Measurements from ENCODE around the gene CNTNAP5.

Gene CNTNAP5

DNA sequence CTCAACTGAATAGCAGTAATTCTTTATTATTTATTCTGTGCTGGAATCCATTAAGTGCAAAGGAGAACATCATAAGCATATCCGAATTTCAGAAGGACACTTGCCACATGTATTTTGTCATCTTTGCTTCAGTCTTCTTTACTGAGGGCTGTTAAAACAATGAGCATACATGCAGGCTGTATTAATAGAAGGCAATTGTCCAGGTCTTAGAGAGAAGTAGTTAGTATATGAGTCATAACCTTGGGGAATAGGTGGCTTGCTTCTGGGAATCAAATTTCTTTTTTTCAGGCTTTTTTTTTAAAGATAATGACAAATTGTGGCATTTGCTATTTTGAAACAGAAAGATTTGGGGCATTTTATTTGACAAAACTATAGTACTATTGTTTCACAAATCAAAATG is 773.5 kb downstream of the CNTNAP5 start:
- H3K4me1 Mint-ChIP-seq (ENCODE audit: low read depth), result no peaks in the 10 kb centered on the region
- no peaks in the 10 kb centered on the region for H3K27me3 Mint-ChIP-seq (ENCODE audit: low read depth)
- no peak overlapping the region for H3K4me3 Mint-ChIP-seq
- no peak for DNase-seq (ENCODE audit: low spot score)
- H3K27ac Mint-ChIP-seq, result no peak overlapping the region
- no peaks in the 10 kb centered on the region for H3K36me3 Mint-ChIP-seq (ENCODE audit: low read depth)
- no peaks in the 10 kb centered on the region for H3K9me3 Mint-ChIP-seq

DNA sequence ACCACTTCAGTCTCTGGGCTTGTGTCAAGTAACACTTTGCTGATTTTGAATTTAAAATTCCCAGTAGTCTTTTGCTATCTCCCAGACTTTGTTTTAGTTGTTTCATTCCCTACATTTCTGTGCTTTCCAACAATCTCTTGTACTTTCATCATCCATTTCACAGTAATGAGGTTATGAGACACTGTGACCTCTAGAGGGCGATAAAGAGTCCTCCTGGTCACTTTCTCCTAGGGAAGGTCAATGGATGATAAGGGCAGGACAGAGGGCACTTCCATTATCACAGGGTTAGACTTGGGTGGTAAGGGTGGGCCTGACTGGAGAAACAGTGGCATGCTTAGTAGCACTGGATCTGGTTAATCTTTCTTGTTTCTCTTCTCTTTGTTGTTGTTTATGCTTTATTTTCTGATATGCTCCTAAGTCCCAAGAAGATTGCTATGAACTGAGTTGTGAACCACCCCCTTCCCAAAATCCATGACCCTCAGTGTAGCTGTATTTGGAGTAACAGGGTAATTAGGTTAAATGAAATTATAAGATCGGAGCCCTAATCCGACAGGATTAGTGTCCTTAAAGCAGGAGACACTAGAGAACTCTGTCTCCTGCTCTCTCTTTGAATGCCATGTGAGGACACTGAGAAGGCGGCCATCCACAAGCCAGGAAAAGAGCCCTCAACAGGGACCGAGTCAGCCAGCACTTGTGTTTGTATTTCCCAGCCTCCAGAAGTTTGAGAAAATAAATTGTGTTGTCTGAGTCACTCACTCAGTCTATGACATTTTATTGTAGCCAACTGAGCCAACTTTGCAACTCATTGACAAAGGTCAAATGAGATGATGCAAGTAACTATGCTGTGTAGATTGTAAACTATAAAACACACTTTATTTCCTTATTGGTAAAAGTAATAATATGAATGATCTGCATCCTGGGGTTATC is 779.2 kb downstream of the CNTNAP5 start:
- no peak for DNase-seq (ENCODE audit: low spot score)

GRCh38 chr2:124805060-124805459 is 780.0 kb downstream of the CNTNAP5 start:
- Mint-ChIP-seq H3K36me3 (ENCODE audit: low read depth) (no peaks in the 10 kb centered on the region), H3K27me3 (ENCODE audit: low read depth) (no peaks in the 10 kb centered on the region), H3K4me1 (ENCODE audit: low read depth) (no peaks in the 10 kb centered on the region), H3K27ac (no peak overlapping the region), H3K4me3 (no peak overlapping the region), H3K9me3 (no peaks in the 10 kb centered on the region)
- no peak for DNase-seq (ENCODE audit: low spot score)

More for the DNA sequence above, 779.2 kb downstream of the CNTNAP5 start:
- Mint-ChIP-seq H3K4me3 (no peak overlapping the region), H3K9me3 (no peaks in the 10 kb centered on the region), H3K27me3 (ENCODE audit: low read depth) (no peaks in the 10 kb centered on the region), H3K4me1 (ENCODE audit: low read depth) (no peaks in the 10 kb centered on the region), H3K36me3 (ENCODE audit: low read depth) (no peaks in the 10 kb centered on the region), H3K27ac (no peak overlapping the region)

- H3K4me1 Mint-ChIP-seq (ENCODE audit: low read depth), result no peaks in the 10 kb centered on the region
- DNase-seq (ENCODE audit: low spot score), result no peak
- no peaks in the 10 kb centered on the region for H3K27me3 Mint-ChIP-seq (ENCODE audit: low read depth)
- no peaks in the 10 kb centered on the region for H3K36me3 Mint-ChIP-seq (ENCODE audit: low read depth)
- no peak overlapping the region for H3K4me3 Mint-ChIP-seq
- no peak overlapping the region for H3K27ac Mint-ChIP-seq
- peaks cover 4% of the 10 kb centered on the region for H3K9me3 Mint-ChIP-seq
Observed at GRCh38 chr2:124810132-124810531, 785.0 kb downstream of the CNTNAP5 start.

DNA sequence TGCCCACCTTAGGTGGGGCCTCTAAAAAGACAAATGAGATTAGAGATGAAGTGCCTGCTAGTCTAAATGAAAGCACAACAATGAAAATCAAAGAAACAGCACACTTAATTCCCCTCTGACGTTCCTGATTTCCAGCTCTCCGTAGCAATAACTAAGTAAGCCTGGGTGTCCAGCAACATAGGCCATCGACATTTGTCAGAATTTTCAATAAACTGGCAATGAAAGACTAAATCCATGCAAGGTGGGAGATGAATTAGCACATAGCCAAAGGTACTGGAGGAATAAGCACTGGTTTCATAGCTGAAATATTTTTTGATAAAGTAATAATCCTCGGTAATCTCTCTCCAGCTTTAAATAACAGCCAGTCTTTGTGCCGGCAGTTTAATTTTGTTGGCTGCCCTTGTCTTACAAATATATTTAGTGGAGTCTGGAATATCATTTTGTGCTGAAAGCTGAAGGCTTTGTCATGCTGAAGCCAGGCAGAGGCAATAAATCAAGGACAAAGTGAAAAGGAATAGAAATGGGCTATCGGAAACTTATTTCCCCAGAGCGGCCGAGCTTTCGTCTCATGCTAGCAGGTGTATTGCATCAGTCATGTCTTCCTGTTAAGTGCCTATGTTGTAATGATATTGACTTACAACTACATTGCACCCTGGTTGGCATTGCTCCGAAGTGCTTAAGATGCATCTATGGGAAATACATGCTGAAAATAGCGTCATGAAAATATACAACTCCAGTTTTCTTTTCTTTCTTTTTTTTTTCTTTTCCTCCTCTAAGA is 790.1 kb downstream of the CNTNAP5 start:
- no peaks in the 10 kb centered on the region for H3K4me1 Mint-ChIP-seq (ENCODE audit: low read depth)
- H3K27me3 Mint-ChIP-seq (ENCODE audit: low read depth), result no peaks in the 10 kb centered on the region
- H3K4me3 Mint-ChIP-seq, result no peak overlapping the region
- DNase-seq (ENCODE audit: low spot score), result no peak
- H3K36me3 Mint-ChIP-seq (ENCODE audit: low read depth), result no peaks in the 10 kb centered on the region
- H3K27ac Mint-ChIP-seq, result no peak overlapping the region
- H3K9me3 Mint-ChIP-seq, result peaks cover 9% of the 10 kb centered on the region

DNA sequence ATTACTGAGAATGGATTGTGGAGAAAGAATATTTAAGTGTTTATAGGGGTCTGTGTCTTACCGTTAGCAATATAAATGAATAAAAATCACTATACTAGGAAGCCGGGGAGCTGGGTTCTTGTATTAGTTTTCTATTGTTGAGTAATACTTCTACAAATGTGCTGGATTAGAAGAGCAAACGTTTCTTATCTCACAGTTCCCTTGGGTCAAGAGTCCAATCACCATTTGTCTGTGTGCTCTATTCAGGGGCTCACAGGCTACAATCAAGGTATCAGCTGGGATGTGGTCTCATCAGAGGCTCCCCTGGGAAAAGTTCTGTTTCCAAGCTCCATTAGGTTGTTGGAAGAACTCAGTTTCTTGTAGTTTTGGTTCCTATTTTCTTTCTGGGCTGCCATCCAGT is 790.9 kb downstream of the CNTNAP5 start:
- no peak overlapping the region for H3K27ac Mint-ChIP-seq
- H3K27me3 Mint-ChIP-seq (ENCODE audit: low read depth), result no peaks in the 10 kb centered on the region
- peaks cover 9% of the 10 kb centered on the region for H3K9me3 Mint-ChIP-seq
- no peaks in the 10 kb centered on the region for H3K36me3 Mint-ChIP-seq (ENCODE audit: low read depth)
- DNase-seq (ENCODE audit: low spot score), result no peak
- no peaks in the 10 kb centered on the region for H3K4me1 Mint-ChIP-seq (ENCODE audit: low read depth)
- H3K4me3 Mint-ChIP-seq, result no peak overlapping the region

- Mint-ChIP-seq H3K9me3 (peaks cover 17% of the 10 kb centered on the region), H3K4me3 (no peak overlapping the region), H3K4me1 (ENCODE audit: low read depth) (no peaks in the 10 kb centered on the region), H3K27me3 (ENCODE audit: low read depth) (no peaks in the 10 kb centered on the region), H3K36me3 (ENCODE audit: low read depth) (no peaks in the 10 kb centered on the region), H3K27ac (no peak overlapping the region)
- DNase-seq (ENCODE audit: low spot score), result no peak
Observed at GRCh38 chr2:124822516-124822915, 797.4 kb downstream of the CNTNAP5 start.

DNA sequence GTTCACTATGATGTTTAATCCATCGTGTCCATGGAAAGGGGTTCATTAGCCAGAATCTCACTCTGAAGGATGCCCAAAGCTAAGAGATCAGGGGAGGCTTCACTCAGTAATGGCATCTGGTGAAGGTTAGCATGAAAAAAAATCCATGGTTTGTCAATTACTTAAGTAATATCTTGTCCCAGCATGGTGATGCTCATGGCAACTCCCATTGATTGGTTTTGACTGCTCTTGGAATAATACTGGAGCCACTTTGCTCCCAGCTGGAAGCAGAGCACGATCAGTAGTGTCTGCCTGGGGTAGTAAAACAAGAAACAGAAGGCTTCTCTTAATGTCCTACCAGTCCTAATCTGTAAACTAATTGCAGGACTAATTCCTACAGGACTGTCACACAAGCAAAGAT is 799.4 kb downstream of the CNTNAP5 start:
- Mint-ChIP-seq H3K9me3 (peaks cover 17% of the 10 kb centered on the region), H3K4me3 (no peak overlapping the region), H3K4me1 (ENCODE audit: low read depth) (no peaks in the 10 kb centered on the region), H3K36me3 (ENCODE audit: low read depth) (no peaks in the 10 kb centered on the region), H3K27me3 (ENCODE audit: low read depth) (no peaks in the 10 kb centered on the region), H3K27ac (no peak overlapping the region)
- no peak for DNase-seq (ENCODE audit: low spot score)

GRCh38 chr2:124832521-124832920 is 807.4 kb downstream of the CNTNAP5 start:
- Mint-ChIP-seq H3K27me3 (ENCODE audit: low read depth) (no peaks in the 10 kb centered on the region), H3K9me3 (peaks cover 13% of the 10 kb centered on the region), H3K36me3 (ENCODE audit: low read depth) (no peaks in the 10 kb centered on the region), H3K4me3 (no peak overlapping the region), H3K27ac (no peak overlapping the region), H3K4me1 (ENCODE audit: low read depth) (no peaks in the 10 kb centered on the region)
- no peak for DNase-seq (ENCODE audit: low spot score)

DNA sequence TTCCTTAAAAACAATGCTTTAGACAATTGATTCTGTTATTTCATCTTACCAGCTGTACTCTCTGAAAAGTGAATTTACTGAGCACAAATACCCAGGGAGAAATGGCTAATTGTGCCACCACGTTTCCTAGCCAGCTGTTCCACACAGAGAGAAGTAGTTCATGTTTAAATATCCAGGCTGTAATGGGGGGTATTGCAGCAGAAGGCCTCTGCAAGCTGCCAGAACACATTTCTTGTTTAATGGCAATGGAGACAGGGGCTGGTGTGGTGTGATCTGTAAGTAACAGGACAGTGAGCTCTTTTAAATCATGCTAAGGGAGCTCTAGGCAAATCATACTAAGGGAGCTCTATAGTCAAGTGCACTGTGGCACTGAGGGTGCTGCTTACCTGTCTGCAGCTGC is 809.2 kb downstream of the CNTNAP5 start:
- no peaks in the 10 kb centered on the region for H3K27me3 Mint-ChIP-seq (ENCODE audit: low read depth)
- H3K4me1 Mint-ChIP-seq (ENCODE audit: low read depth), result no peaks in the 10 kb centered on the region
- DNase-seq (ENCODE audit: low spot score), result no peak
- H3K36me3 Mint-ChIP-seq (ENCODE audit: low read depth), result no peaks in the 10 kb centered on the region
- H3K9me3 Mint-ChIP-seq, result peaks cover 9% of the 10 kb centered on the region
- H3K4me3 Mint-ChIP-seq, result no peak overlapping the region
- no peak overlapping the region for H3K27ac Mint-ChIP-seq

- no peaks in the 10 kb centered on the region for H3K27me3 Mint-ChIP-seq (ENCODE audit: low read depth)
- H3K27ac Mint-ChIP-seq, result no peak overlapping the region
- no peaks in the 10 kb centered on the region for H3K4me1 Mint-ChIP-seq (ENCODE audit: low read depth)
- H3K9me3 Mint-ChIP-seq, result peaks cover 17% of the 10 kb centered on the region
- H3K36me3 Mint-ChIP-seq (ENCODE audit: low read depth), result no peaks in the 10 kb centered on the region
- no peak for DNase-seq (ENCODE audit: low spot score)
- no peak overlapping the region for H3K4me3 Mint-ChIP-seq
Observed at GRCh38 chr2:124835331-124835730, 810.2 kb downstream of the CNTNAP5 start.

GRCh38 chr2:124836416-124836815 is 811.3 kb downstream of the CNTNAP5 start:
- no peaks in the 10 kb centered on the region for H3K36me3 Mint-ChIP-seq (ENCODE audit: low read depth)
- H3K9me3 Mint-ChIP-seq, result peaks cover 13% of the 10 kb centered on the region
- H3K4me3 Mint-ChIP-seq, result no peak overlapping the region
- no peak for DNase-seq (ENCODE audit: low spot score)
- H3K27me3 Mint-ChIP-seq (ENCODE audit: low read depth), result no peaks in the 10 kb centered on the region
- no peak overlapping the region for H3K27ac Mint-ChIP-seq
- H3K4me1 Mint-ChIP-seq (ENCODE audit: low read depth), result no peaks in the 10 kb centered on the region

GRCh38 chr2:124837496-124837895 is 812.4 kb downstream of the CNTNAP5 start:
- Mint-ChIP-seq H3K27me3 (ENCODE audit: low read depth) (no peaks in the 10 kb centered on the region), H3K4me1 (ENCODE audit: low read depth) (no peaks in the 10 kb centered on the region), H3K9me3 (peaks cover 15% of the 10 kb centered on the region), H3K36me3 (ENCODE audit: low read depth) (no peaks in the 10 kb centered on the region), H3K27ac (no peak overlapping the region), H3K4me3 (no peak overlapping the region)
- no peak for DNase-seq (ENCODE audit: low spot score)

DNA sequence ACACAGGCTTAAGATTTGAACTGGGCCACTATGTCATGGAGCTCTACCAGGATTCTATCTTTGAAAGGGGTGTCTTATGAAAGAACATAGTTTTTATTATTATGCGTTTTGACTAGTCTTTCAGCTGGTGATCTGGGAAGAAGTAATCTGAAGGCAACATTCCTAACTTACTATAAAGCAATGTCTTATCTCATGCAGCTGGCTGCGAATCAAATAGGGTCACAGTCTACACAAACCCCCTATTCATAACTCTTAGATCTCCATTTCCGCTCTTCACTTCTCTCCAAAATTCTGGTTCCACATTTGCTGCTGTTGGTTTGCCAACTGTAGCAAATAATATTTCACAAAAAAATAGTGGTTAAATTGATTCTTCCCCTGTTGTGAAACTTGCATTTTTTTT is 813.3 kb downstream of the CNTNAP5 start:
- Mint-ChIP-seq H3K4me3 (no peak overlapping the region), H3K27me3 (ENCODE audit: low read depth) (no peaks in the 10 kb centered on the region), H3K36me3 (ENCODE audit: low read depth) (no peaks in the 10 kb centered on the region), H3K4me1 (ENCODE audit: low read depth) (no peaks in the 10 kb centered on the region), H3K27ac (no peak overlapping the region), H3K9me3 (peaks cover 21% of the 10 kb centered on the region)
- DNase-seq (ENCODE audit: low spot score), result no peak
